GM21529 (cell line): ENCODE measurements around the gene PEAK1.

Source experiments
- ATAC-seq: cut with Tn5 transposase; IDR thresholded peaks from one replicate; pipeline ENCODE4 v1.9.1; 2021; ENCODE audit not compliant: unreplicated experiment

Gene PEAK1

DNA sequence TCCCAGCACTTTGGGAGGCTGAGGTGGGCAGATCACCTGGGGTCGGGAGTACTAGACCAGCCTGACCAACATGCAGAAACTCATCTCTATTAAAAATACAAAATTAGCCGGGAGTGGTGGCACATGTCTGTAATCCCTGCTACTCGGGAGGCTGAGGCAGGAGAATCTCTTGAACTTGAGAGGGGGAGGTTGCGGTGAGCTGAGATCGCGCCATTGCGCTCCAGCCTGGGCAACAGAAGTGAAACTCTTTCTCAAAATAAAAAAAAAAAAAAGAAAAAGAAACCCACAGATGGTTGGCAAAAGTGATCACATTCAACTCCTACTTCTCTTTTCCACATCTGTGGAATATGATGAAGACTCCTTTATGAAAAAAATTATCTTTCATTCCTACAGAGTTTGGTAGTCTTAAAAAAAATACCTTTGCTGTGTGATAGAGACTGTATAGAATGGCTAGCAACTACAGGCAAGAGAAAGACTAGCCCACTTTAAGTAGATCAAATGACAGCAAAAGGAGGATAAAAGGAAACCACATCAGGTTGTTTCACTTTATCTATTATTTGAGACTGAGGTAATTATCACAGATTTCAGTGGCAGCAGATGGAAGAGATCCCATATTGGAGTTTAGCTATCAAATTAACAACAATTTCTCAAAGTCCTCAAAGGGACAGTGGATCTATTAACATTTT lies 176.0 kb downstream of the PEAK1 start:
- no peak for ATAC-seq

- no peak for ATAC-seq
Observed at GRCh38 chr15:77243135-77243534, 176.8 kb downstream of the PEAK1 start.

DNA sequence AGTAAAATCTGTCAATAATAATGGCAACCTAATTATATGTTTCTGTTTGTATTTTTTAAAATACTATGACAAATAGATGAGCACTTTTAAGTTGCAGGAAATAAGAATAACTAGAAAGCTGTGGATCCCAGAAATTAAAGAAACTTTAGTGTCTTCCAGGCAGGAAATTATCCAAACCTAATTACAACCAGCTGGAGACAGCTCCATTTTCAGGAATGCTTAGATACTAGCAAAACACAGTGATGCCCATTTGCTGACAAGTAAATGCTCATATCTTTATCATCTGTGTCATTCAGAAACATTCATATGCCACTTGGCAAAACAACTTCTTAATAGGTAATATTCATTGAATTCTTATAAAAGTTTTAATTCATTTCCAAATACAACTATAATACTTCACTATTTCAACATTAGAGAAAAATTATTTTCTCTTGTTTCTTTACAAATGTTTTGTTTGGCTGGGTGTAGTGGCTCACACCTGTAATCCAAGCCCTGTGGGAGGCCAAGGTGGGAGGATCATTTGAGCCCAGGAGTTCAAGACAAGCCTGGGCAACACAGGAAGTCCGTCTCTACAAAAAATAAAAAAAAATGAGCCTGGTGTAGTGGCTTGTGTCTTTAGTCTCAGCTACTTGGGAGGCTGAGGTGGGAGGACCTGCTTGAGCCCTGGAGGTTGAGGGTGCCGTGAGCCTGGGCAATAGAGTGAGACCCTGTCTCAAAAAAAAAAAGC lies 179.9 kb downstream of the PEAK1 start:
- no peak for ATAC-seq

GRCh38 chr15:77235566-77235965 lies 184.3 kb downstream of the PEAK1 start:
- ATAC-seq: no peak

DNA sequence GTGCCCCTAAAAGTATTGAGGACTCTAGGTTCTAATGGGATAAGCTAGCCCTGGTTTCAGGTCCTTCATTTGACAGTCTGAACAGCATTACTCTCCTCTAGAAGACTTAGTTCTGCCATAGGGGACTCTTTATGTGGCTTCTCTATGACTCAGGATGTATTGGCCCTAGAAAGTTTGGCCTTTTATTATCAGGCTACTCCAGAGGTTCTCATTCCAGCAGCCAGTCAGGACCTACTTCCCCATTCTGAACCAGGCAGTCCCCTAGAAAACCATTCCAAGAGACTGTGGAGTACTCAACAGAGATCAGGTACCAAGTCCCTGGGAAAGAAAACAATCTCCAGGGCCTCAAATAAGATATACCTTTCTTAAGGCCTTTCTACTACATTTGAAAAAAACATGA lies 191.1 kb downstream of the PEAK1 start:
- ATAC-seq: no peak

DNA sequence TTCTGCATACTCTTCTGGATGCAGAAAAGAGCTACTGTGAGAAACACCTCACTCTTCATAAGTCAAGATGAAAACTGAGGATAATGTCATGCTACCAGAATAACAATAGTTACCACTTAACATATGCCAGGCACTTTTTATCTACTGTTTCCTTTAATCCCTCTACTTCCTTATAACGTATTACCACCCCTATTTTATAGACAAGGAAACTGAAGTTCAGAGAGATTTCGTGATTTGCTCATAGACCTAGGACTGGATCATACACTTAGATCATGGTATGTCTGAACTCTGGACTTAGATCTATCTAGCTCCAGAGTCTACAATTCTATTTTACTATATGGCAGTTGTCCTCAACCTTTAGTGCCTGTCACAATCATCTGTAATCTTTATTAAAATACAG lies 193.3 kb downstream of the PEAK1 start:
- no peak for ATAC-seq

- ATAC-seq: no peak
Observed at GRCh38 chr15:77225646-77226045, 194.3 kb downstream of the PEAK1 start.

DNA sequence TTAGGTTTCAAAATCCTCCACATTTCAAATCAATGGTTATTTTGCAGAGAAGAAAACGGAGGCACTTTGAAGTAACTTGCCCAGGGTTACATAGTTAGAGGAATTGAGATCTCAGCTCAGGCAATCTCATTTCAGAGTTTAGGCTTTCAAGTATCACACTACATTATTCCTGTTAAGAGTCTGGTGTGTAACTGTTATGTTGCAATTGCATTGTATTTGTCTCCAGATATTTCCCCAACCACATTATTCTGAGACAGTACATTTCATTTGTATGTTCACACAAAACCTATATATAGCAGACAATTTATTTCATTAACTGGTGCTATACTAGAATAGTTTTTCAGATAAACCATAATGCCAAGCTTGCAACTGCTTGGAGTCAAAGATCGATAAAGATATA lies 194.8 kb downstream of the PEAK1 start:
- no peak for ATAC-seq

DNA sequence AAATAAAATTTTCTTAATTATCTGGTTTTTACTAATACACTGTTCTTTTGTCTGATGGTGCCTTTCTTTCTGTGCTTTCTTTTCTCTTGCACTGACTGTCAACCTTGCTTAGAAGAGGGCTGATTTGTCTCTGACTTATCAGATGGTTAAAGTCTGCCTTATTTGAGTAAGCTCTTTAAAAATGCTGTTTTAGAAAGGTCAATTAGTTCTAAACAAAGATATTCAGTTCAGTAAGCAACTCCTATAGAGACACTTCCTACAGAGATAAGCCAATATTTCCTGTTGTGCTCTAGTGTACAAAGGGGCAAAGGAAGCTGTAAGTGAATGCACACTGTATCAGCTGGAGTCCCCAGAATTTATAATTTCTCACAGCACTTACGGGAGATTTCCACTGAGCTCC lies 195.6 kb downstream of the PEAK1 start:
- ATAC-seq: no peak

DNA sequence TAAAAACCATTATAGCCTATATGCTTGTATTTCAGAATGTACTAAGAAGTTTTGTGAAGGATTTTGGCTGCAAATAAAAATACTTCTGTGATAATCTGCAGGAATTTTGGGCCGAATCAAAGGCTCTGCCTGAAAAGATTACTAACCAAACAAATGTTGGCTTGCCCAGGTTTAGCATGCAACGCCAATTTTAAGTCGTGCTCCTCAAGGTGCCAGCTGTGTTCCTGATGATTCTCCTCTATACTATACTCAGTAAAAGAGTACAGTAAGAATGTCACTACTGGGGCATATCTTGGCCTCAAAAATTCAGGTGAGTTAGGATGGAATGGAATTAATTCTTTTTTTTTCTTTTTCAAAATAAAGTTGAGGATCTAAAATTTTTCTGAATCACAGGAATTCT lies 198.2 kb downstream of the PEAK1 start:
- no peak for ATAC-seq

GRCh38 chr15:77221174-77221573 lies 198.7 kb downstream of the PEAK1 start:
- no peak for ATAC-seq

DNA sequence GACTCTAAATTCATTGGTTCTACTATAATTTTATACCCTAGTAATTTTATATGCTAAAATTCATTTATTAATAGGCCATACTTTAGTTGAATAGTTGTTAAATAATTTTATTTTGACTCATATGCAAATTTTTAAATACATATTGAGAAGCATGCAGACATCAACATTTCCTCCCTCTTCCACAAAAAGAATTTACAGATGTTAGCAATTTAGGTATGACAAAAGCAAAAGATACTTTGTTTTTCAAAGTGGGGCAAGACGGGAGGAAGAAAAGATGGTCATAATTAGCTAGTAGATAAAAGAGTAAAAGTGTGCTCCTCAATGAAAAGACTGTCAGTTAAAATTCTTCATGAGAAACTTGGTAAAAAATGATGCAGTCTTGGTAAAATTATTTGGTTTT lies 200.1 kb downstream of the PEAK1 start:
- ATAC-seq: no peak

DNA sequence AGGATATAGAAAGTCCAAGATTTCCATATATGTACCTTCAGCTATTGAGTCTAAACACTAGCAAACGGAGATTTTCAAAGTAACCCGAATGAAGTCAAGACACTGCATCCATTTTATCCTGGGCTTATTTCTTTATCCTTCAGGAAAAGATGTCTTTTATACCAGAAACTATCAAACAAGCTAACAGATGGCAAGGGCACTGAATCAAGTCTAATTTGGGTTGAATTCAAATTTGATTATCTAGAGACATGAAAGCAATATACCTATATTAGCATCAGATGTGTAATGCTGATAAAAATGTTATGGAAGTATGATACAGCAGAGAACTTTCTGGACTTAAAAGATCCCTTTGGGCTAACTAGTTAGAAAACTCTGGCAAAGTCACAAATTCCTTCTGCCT lies 210.7 kb downstream of the PEAK1 start:
- ATAC-seq: no peak

GRCh38 chr15:77208241-77208640 lies 211.7 kb downstream of the PEAK1 start:
- ATAC-seq: no peak

GRCh38 chr15:77201665-77202064 lies 218.2 kb downstream of the PEAK1 start:
- no peak for ATAC-seq

DNA sequence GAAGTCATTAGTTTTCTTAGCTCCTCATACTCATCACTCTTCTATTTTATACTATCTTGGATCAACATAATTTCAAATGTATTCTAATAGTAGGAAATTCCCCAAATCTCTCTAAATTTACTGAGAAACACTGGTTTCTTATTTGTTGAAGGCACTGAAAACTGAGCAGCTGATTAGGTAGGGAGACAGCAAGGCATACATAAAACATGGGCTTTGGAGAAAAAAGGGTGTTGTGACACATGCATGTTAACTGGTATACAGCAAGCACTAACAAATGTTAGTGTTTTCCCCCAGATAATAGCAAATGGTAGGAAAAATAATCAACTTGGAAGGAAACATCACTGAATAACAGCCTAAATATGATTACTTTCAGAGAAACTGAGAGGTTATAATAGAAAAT lies 223.5 kb downstream of the PEAK1 start:
- no peak for ATAC-seq

DNA sequence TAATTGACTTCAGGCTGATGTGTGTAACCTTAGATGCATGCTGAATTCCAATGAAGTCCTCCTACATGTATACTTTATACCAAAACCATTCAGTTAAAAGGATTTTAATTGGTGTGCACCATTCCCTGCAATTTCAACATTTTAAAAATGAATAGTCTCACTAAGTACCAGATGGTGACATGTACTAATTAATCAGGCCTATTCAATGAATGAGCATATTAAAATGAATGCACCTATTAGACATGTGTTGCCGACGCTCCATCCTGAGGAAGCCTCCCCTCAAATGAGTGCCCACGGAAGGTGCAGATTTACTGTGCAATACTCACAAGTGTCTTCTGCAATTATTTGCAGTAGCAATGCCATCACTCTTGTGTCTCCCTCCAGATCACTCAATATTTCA lies 224.3 kb downstream of the PEAK1 start:
- no peak for ATAC-seq

DNA sequence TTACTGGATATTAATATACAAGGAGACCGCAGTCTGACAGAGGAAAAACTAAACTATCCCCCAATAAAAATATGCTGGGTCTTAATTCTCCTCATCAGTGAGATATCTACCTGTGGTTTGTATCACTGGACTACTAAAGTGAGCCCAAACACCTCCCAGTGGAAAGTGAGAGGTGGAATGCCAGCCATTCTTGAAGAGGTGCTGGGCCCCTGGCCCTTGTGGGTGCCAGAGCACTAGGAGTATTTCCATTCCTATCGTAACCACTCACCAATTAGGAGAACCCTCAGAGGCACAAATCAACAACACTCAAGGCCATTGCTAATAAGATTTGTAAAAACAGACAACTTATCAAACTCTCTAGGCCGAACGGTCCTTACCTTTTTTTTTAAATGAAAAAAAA lies 227.5 kb downstream of the PEAK1 start:
- ATAC-seq: no peak

GRCh38 chr15:77191230-77191834 lies 228.6 kb downstream of the PEAK1 start:
- no peak for ATAC-seq

DNA sequence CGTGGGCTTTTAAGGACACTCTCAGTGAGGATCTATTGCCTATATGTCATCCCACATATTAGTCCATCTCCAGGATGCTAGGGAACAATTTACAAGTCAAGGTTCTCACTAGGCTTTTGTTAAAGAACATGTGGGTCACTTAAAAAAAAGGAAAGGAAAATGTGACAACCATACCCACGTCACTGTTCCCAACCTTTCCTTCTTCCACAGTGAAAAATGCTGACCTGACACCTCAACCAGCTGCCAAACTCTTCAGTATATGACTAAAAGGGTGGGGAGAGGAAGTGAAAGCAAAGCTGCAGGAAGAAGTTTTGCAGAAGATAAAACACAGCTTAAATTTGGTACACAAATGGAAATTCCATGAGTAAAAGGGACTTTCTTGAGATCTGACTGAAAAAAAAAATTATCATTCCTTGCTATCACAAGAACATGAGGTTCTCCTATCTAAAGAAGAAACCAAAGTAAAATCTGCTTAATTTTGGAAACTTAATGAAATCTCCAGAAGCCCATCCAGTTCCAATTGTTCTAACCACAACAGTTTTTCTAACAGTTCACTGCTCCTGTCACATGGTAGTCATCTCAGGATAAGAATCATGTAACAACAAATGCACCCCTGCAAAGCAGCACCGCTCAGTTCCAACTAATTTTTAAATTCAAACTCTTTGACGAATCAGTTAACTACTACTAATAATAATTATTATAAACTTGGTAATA lies 232.0 kb downstream of the PEAK1 start:
- ATAC-seq: peak; percentile 51

DNA sequence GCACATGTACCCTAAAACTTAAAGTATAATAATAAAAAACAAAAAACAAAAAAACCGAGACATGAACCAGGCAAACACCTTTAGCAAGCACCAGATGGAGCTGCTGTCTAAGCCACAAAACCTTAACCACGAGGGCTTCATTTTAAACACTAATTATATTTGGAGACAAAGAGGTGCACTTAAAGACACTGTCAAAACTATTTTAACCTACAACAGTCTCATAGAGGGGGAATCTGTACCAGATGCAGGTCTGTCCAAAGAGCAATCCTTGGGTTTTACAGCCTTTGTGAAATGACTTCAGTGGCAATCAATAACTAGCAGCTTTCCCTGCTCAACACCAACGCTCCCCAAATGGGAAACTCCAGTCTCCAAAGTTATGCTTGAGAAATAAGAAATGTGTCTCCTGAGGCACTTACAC lies 233.3 kb downstream of the PEAK1 start:
- ATAC-seq: no peak
